DND-41 (cell line): Measurements from ENCODE around the gene SULT2B1.
A peak's percentile ranks its signal among the peaks of the same experiment; 100 is the strongest.

Experiments
- ATAC-seq: fragments of 200-7000 bp; cut with Tn5 transposase; 3 replicates; pipeline ENCODE4 v1.9.1; 2021; ENCODE audit warnings: low read depth; ENCODE audit not compliant: insufficient read depth
- DNase-seq: peaks from one replicate; pipeline ENCODE4 v3.0.0-alpha.2; 2020
- H2AFZ ChIP-seq: 2 replicates; pipeline ENCODE4 v1.6.0; 2012; ENCODE audit warnings: low read depth, low read length
- H3K27ac ChIP-seq: 2 replicates; pipeline ENCODE4 v1.5.1; 2012; ENCODE audit warnings: low read length, inconsistent platforms
- H3K27me3 ChIP-seq: fragments of 200-600 bp; sonication (generic); 2 replicates; pipeline ENCODE4 v1.6.0; 2012; ENCODE audit warnings: low read length, mild to moderate bottlenecking, inconsistent platforms; ENCODE audit not compliant: insufficient read depth, poor library complexity
- H3K36me3 ChIP-seq: 2 replicates; pipeline ENCODE4 v1.5.1; 2012; ENCODE audit warnings: low read length, inconsistent platforms; ENCODE audit not compliant: insufficient read depth
- H3K4me1 ChIP-seq: 2 replicates; pipeline ENCODE4 v1.5.1; 2012; ENCODE audit warnings: mild to moderate bottlenecking, low read length; ENCODE audit not compliant: insufficient read depth
- H3K4me2 ChIP-seq: 2 replicates; pipeline ENCODE4 v1.6.0; 2012; ENCODE audit warnings: mild to moderate bottlenecking, moderate library complexity, low read length, inconsistent platforms; ENCODE audit not compliant: insufficient read depth
- H3K4me3 ChIP-seq, 2 experiments: fragments of 200-600 bp in 1 of 2; shearing (Covaris generic) in 1 of 2; 2 replicates each; pipeline ENCODE4 v1.5.1; 2012 to 2016; ENCODE audit warnings: inconsistent platforms in 2 of 2, low read length in 2 of 2, mild to moderate bottlenecking in 2 of 2, low read depth in 1 of 2, moderate library complexity in 1 of 2
- H3K79me2 ChIP-seq: 2 replicates; pipeline ENCODE4 v1.6.0; 2012; ENCODE audit warnings: low read length, inconsistent platforms; ENCODE audit not compliant: insufficient read depth
- H3K9ac ChIP-seq: 2 replicates; pipeline ENCODE4 v1.6.0; 2012; ENCODE audit warnings: low read depth, mild to moderate bottlenecking, inconsistent platforms, low read length, moderate library complexity
- H3K9me3 ChIP-seq: 2 replicates; pipeline ENCODE4 v1.5.1; 2012; ENCODE audit warnings: low read length, moderate library complexity, mild to moderate bottlenecking, inconsistent platforms; ENCODE audit not compliant: insufficient read depth, severe bottlenecking
- H4K20me1 ChIP-seq: 2 replicates; pipeline ENCODE4 v1.6.0; 2012; ENCODE audit warnings: low read length; ENCODE audit not compliant: insufficient read depth
- CTCF ChIP-seq: IDR thresholded peaks from 2 replicates; pipeline ENCODE4 v1.5.1; 2012; ENCODE audit warnings: borderline replicate concordance, low read length, moderate library complexity, mild to moderate bottlenecking; ENCODE audit not compliant: poor library complexity, severe bottlenecking; ENCODE audit errors: extremely low read depth
- EZH2 ChIP-seq: IDR thresholded peaks from 3 replicates; pipeline ENCODE4 v1.6.1; 2012; ENCODE audit warnings: borderline replicate concordance, low read depth, mild to moderate bottlenecking, moderate library complexity, low read length, inconsistent platforms; ENCODE audit not compliant: severe bottlenecking

The SULT2B1 gene

GRCh38 chr19:48551437-48552302, at the start of gene SULT2B1:
Gene SULT2B1, plus strand, starts transcription at chr19:48552172. Its CDS starts 81 bp downstream, at chr19:48552253.
- no peaks in the 10 kb centered on the region for H3K36me3 ChIP-seq
- H4K20me1 ChIP-seq, result no peaks in the 10 kb centered on the region
- H3K4me3 ChIP-seq, result no peak within 1 kb of the TSS
- DNase-seq (no peak), ATAC-seq (no peak)
- H3K27ac ChIP-seq, result no peak within 1 kb of the TSS
- H2AFZ ChIP-seq, result no peak within 1 kb of the TSS
- no peak within 1 kb of the TSS for H3K4me2 ChIP-seq
- no peaks in the 10 kb centered on the region for H3K9me3 ChIP-seq
- no peaks in the 10 kb centered on the region for H3K79me2 ChIP-seq
- H3K27me3 ChIP-seq, result no peaks in the 10 kb centered on the region
- no peak for TF ChIP-seq CTCF
- no peak for TF ChIP-seq EZH2
- no peak within 1 kb of the TSS for H3K9ac ChIP-seq
- no peaks in the 10 kb centered on the region for H3K4me1 ChIP-seq

- DNase-seq (no peak), ATAC-seq (0 out of 3 replicates have a peak, but pooled peaks have one; percentile 7)
- H3K79me2 ChIP-seq, result no peaks in the 10 kb centered on the region
- no peaks in the 10 kb centered on the region for H3K9me3 ChIP-seq
- H3K9ac ChIP-seq, result no peak overlapping the region
- H3K27me3 ChIP-seq, result no peaks in the 10 kb centered on the region
- no peak overlapping the region for H3K4me3 ChIP-seq
- no peaks in the 10 kb centered on the region for H3K36me3 ChIP-seq
- peaks cover 19% of the 10 kb centered on the region for H3K4me1 ChIP-seq
- TF ChIP-seq CTCF (no peak), EZH2 (no peak)
- no peak overlapping the region for H3K27ac ChIP-seq
- H3K4me2 ChIP-seq, result peak overlapping the region; percentile 22
- H2AFZ ChIP-seq, result no peak overlapping the region
- H4K20me1 ChIP-seq, result no peaks in the 10 kb centered on the region
Measured at GRCh38 chr19:48502350-48503018, 49.5 kb upstream of the SULT2B1 start.

GRCh38 chr19:48506138-48506733, 45.7 kb upstream of the SULT2B1 start:
- H3K9me3 ChIP-seq, result no peaks in the 10 kb centered on the region

More at GRCh38 chr19:48506138-48506733, 45.7 kb upstream of the SULT2B1 start:
- Histone ChIP-seq H3K27ac (no peak overlapping the region), H3K36me3 (no peaks in the 10 kb centered on the region), H3K79me2 (no peaks in the 10 kb centered on the region), H2AFZ (no peak overlapping the region), H3K9ac (no peak overlapping the region), H3K4me3 (no peak overlapping the region), H3K27me3 (no peaks in the 10 kb centered on the region), H3K4me2 (no peak overlapping the region), H3K4me1 (peaks cover 13% of the 10 kb centered on the region), H4K20me1 (no peaks in the 10 kb centered on the region)
- DNase-seq (no peak), ATAC-seq (peak; percentile 47)
- TF ChIP-seq EZH2 (no peak), CTCF (peak; percentile 61)
